NK-92 (cell line): ENCODE results near the gene SLC6A19.

ENCODE experiments used
- DNase-seq: peaks from one replicate; lab custom pipeline; 2025; ENCODE audit not compliant: unreplicated experiment; lab: John Stamatoyannopoulos, UW

Gene SLC6A19

DNA sequence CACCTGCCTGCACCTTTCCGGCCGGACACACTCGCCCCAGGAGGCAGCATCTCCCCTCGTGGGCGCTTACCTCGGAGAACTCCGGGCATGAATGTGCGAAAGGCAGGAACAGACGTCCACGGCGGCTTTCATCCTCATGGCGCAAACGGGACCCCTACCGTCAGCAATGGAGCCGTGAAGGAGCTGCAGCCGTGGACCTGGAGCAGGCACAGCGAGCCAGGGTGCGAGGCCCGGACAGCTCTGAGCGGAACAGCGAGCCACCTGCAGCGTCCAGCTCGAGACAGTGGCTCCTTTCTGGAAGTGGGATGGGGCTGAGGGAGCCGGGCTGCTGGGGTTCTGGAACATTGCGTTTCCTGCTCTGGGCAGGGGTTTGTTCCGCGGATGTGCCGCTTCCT is 7.8 kb upstream of the SLC6A19 start:
- no peak for DNase-seq

DNA sequence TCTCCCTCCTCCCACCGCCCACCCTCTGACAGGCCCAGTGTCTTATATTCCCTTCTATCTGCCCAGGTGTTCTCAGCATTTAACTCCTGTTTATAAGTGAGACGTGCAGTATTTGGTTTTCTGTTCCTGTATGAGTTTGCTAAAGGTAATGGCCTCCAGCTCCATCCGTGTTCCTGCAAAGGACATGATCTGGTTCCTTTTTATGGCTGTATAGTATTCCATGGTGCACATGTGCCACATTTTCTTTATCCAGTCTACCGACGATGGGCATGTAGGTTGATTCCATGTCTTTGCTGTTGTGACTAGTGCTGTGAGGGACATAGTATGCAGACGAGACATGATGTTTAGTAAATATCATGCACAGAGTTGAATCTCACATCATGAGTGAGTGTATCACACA is 7.0 kb upstream of the SLC6A19 start:
- no peak for DNase-seq

DNA sequence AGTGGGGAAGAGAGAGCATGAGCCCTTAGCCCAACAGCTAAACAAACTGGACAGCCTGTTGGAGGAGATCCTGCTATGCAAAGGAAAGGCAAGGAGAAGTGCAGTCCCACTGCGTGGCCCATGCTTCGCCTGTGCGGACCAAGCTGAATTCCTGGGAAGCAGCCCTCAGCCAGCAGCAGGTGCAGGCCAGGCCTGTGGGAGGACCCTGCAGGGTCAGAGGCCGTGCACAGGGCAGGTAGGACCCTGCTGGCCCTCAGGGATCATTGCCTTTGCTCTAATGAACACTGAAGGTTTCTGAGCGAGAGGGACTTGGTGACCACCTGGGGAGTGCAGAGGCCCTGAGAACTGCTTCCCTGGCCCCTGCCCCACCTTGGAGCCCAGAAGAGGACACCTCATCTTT is 6.0 kb upstream of the SLC6A19 start:
- no peak for DNase-seq

DNA sequence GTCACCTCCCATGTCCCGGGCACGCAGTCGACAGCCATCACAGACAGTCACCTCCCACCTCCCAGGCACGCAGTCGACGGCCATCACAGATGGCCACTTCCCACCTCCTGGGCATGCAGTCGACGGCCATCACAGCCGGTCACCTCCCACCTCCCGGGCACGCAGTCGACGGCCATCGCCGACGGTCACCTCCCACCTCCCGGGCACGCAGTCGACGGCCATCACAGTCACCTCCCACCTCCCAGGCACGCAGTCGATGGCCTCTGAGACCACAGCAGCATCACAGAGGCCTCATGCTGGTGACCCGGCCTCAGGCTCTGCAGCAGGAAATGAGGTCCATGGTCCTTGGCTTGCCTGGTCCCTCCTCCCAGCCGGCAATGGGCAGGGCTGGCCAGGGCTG is 5.5 kb upstream of the SLC6A19 start:
- DNase-seq, result no peak

DNA sequence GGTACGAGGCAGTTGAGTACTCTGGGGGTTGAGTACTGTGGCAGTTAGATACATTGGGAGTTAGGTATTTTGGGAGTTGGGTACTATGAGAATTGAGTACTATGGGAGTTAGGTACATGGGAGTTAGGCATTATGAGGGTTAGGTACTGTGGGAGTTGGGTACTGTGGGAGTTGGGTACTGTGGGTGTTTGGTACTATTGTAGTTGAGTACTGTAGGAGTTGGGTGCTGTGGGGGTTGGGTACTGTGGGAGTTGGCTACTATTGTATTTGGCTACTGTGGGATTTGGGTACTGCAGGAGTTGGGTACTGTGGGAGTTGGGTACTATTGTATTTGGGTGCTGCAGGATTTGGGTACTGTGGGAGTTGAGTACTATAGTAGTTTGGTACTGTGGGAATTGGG is 4.8 kb upstream of the SLC6A19 start:
- DNase-seq, result no peak

DNA sequence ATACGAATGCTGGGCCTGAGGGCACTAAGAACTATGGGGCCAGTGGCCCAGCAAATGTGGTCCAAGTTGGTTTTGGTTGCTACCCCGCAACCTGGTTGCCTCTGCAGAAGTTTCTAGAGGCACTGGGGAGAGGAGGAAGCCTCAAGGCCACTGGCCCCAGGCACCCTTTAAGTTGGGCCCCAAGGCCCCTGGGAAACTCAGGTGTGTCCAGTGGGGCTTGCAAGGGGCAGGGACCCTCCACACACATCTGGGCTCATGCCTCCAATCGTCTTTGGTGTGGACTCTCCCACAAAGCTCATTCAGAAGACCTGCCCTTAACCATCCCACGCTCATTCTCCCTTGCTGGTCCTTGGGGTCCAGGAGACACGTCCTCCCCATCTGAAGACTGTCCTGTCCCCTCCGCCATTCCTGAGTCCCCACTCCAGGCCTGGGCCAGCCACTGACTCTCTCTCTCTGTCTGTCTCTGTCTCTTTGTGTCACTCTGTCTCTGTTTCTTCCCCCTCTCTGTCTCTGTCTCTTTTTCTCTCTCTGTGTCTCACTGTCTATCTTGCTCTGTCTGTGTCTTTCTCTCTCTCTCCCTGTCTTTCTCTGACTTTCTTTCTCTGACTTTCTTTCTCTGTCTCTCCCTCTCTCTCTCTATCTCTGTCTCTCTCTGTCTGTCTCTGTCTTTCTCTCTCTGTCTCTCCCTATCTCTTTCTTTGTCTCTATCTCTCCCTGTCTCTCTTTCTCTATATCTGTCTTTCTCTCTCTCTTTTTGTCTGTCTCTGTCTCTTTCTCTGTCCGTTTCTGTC is 3.3 kb upstream of the SLC6A19 start:
- DNase-seq, result no peak

DNA sequence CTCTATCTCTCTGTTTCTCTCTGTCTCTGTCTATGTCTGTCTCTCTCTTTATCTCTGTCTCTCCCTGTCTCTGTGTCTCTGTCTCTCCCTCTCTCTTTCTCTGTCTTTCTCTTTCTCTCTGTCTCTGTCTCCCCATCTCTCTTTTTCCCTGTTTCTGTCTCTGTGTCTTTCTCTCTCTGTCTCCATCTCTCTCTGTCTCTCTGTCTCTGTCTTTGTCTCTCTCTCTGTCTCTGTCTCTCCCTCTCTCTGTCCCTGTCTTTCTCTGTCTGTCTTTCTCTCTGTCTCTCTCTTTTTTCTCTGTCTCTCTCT is 2.1 kb upstream of the SLC6A19 start:
- DNase-seq, result no peak

DNA sequence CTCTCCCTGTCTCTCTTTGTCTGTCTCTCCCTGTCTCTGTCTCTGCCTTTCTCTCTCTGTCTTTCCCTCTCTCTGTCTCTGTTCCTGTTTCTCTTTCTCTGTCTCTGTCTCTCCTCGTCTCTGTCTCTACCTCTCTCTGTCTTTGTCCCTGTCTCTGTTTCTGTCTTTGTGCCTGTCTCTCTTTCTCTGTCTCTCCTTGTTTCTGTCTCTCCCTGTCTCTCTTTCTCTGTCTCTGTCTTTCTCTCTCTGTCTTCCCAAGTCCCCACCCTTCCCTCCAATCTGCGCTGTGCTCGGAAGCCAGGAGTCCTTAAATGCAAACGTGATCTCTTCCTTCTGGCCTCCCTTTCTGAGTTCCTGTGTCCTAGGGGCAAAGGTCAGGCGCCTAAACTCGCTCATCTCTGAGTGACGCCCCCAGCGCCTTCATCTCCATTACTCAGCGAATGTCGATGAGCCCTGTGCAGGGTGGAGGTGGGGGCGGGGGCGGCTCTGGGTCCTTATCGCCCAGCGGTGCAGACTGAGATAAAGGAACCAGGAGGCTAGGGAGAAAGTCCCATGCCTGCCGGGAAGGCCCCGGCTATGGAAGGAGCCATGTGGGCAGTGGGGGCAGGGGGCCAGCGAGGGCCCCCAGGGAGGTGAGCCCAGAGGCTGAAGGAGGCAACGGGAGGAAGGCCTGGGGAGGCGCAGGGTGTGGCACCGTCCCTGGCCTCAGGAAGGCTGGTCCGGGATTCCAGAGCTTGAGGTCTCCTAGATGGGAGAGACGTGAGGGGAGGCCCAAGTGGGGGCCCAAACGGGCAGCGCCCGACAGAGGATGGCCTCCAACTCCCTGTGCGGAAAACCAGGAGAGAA is 1.5 kb upstream of the SLC6A19 start:
- no peak for DNase-seq

DNA sequence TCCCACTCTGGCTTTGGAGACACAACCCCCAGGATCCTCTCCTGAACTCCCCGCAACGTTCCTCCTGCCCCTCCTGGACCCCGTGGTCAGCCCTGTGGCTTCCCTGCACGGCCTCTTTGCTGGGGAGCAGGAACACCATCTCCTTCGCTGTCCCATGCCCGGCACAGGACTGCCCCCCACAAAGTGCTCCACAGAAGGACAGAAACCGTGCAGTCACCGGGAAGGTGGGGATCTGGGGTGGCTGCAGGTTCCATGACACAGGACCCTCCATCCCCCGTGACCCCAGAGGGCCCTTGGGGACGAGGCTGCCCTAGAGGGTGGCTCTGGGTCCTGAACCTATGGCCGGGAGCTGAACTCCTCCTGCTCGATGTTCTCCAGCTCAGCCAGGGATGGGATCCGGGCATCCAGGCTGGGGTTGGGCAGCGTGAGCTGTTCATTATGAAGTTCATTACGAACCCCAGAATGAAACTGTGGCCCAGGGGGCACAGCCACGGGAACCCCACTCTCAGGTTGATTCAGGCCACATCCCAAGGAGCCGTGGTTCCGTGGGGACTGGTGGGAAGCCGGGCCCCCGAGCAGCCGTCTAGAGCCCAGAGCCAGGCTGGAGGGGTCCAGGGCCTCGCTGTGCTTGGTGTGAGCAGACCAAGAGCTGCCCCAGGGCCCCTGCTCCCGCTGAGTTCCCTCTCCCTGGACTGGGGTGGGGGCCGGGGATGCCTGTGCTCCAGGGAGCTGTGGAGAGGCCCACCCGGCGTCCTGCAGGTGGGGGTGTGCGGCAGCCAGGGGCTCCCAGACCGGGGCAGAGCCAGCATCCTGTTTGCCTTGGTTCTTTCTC is 684 bp upstream of the SLC6A19 start:
- DNase-seq, result no peak

DNA sequence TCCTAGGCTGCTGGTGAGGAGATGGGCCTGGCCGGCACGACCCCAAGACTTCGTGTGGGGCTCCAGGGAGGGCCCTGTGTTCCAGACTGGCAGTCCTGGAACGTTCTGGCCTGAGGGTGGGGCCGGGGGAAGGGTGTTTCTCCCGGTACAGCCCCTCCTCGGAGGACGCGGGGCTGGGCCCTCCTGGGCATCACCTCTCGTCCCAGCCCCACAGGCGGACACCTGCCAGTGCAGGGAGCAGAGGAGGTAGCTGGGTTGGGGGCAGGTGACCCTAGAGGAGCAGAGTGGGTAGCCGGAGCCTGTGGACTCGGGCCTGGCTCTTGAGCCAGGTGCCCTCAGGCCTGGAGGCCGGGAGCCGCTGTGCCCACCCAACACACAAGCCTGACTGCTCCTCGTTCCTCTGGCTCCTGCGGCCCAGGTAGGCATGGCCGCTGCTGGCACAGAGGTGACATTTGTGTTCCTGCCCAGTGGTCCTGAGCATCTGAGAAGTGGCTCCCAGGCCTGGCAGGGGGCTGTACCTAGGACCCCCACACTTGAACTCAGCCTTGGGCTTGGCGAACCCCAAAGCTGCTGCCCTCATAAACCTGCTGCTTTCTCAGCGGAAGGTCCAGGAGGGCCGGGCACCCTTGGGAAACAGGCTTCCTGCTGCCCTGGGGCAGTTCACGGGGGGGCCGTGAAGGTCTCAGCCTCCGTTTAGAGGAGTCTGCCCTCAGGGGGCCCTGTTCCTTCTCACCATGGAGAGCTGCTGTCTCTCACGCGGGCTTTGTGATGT is 817 bp downstream of the SLC6A19 start:
- no peak for DNase-seq

DNA sequence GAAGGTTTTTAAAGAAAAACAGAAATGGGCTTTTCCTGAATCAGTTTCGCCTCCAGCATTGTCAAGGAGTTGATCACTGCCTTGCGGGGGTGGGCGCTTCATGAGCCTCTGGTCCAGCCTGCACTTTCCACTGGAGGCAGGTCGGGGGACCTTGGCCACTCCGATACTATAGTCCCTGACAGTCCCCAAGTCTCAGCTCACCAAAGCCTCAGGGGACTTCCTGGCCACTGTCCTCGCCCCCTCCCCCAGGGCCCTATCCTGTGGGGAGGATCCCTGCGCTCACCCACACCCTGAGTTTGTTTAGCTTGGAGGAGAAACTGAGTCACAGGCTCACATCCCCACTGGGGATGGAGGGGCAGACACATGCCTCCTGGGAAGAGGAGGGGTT is 1.4 kb downstream of the SLC6A19 start:
- no peak for DNase-seq

DNA sequence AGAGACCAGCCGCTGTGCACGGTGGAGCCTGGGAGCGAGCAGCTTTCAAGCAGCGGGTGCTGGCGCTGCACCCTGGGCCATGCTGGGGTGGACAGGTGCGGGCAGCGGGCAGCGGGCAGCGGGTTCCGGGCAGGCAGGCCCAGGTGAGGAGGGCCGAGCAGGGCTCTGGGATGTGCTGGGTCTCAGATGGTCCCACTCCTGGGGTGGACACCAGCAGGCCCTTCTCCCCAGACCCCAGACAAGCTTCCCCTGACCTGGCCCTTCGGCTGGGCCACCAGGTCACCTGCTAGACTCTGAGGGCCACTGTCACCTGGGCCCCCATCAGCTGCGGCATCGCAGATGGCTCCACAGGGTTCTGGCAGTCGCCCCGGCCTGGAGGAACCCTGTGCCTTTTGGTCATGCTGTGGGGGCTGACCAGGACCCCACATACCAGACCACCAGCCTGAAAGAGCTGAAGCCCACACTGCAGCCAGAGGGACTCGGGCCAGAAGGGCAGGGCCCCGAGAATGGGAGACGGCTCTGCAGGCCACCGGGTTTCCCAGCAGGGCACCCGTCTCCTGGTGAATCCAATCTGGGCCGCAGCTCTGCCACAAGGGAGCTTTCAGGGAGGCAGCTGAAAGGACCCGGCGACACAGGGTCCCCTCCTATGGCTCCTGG is 2.0 kb downstream of the SLC6A19 start:
- no peak for DNase-seq

DNA sequence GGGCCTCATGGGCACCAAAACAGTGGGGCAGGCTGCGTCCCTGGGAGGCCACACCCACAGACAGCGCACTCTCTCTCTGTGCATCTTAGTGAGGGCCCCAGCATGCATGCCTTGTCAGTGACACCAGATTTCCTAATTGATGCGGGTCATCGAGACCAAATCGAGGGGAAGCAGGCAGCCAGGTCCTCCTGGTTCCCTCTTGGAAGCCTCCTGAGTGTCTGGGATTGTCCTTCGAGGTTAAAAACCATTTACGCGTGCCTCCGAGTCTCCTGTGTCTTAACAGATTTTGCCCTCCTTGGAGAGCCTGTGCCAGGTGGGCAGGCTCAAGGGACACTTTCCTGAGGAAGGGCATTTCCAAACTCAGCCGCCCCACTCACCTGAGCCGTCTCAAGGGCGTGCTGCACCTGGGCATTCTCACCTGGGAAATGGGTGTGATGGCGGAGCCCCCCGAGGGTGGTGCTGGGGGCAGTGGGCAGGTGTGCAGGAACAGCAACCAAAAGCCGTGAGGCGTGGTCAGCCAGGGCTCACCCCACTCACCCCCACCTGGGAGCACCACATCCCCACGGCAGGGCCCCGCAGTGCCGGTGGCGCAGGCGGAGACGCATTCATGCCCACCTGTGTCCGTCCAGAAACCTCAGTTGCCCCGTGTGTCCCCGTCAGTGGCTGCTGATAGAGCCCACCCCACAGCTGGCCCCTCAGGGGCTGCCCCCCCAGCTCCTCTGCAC is 2.7 kb downstream of the SLC6A19 start:
- DNase-seq, result no peak

DNA sequence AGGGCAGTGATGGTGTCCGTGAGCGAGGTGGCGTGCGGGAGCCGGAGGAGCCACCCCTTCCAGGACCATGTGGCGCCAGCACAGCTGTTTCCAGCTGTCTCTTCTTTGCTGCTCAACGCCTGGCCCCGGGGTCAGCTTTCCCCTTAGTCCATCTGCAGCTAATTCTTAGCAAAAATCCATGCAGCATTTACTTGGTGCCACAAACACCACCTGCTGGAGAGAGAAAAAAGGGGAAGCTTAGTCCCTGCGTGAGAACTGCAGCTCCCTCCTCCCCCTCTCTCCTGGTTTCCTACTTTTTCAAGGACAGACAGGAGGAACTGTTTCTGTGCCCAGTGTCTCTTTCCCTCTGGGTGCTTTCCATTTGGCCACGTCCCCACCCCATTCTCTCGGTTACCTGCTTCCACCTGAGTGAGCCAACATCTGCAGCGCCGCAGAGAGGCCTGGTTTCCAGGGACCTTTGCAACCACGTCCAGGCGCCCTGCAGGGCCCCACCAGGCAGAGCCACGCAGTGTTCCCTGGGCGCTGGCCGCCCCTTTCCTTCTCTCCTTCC is 3.4 kb downstream of the SLC6A19 start:
- DNase-seq, result no peak

DNA sequence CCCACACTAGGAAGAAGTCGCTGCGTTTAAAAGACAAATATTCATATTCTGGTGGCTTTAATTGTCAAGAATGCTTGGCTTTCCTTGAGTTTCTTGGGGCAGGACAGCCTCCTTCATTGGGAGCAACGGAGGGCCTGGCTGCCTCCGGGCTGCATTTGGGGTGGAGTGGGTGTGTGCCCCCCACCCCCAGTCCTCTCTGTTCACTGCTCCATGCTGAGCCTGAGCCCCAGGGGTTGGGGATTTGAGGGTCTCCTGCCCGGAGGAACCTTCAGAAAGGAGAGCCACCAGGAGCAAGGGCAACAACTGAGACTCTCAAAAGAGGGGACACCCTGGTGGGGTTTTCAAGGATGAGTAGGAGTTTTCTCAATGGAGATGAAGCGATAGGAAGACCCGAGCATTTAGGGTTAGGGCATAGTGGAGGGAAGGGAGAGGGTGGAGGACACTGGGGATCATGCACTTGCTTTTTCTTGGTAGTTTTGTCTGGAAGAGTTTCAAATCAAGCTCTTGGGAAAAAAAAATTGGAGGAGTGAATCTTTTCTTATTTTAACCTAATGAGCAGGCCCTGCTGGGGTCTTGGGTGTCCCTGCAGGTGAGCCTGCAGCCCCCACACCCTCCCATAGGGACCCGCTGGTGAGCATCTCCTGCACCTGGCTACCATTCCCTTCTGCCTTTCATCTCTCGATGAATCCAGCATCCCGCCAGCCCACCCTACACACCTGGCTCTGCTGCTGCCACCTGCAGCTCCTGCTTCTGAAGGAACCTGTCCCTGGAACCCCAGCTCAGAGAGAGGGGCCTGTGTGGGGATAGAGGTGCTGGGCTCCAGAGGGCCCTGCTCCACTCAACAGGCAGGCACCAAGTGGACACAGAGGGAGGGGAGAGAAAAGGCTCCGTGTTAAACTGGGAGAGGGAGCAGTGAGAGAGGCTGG is 4.1 kb downstream of the SLC6A19 start:
- no peak for DNase-seq

DNA sequence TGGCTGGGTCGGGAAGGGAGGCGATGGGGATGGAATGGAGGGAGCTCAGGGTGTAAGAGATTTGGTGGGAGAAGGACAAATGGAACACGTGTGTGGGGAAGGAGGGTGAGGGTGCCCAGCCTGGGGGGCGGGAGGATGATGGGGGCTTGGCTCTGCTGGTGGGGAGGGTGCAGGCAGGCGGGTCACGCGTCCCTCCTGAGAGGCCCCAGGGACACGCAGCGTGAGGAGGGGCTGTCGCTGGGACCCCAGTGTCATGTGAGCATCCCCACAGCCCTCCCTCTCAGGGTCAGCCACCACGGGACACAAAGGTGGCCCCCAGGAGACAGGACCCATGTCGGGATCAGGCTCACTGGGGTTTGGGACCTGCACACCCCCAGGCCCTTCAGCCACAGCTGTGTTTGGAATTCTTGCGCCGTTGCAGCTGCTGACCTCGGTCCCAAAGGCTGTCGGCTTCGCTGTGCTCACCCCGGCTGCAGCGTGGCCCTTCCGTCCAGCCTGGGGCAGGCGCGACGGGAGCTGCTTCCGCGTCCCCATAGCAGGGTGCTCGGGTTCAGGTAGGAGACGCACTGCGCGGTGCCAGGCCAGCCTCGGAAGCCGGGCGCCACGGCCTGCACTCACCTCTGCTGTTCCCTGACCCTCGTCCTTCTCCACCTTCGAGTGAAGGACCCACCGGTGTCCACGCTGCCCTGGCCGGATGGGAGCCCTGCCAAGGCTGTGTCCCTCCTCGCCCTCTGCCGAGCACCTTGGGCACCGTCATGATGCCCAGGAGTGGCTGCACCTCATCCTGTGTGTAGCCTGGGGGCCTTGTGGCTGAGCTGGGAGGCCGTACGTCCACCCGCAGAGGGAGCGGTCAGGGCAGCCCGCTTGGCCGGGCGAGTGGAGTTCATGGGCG is 5.4 kb downstream of the SLC6A19 start:
- no peak for DNase-seq

DNA sequence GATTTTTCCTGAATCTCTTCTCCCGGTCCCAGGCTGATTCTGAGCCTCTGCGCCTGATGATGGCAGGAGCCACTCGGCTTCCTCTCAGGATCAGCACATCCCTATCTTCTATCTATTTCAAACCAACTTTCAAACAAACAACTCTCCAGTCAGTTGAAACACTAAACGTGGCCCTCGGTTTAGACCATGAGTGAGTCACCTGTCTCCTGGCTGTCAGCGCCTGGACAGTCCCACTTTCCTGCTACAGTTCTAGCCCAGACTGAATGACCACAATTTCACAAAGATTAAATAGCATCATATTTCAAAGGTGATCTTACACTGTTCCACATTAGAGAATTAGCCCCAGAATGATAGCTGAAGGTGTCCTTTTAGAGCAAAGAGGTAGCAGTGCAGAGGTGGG is 6.2 kb downstream of the SLC6A19 start:
- DNase-seq, result no peak
